ENCODE data around the gene ZBTB18. TPM values are rescaled to one million over a fixed set of nuclear protein-coding genes. Genes with fewer than 3 reads are reported as not detected.
"Not testable (repeated sequence)": the region's sequence is repeated elsewhere in the genome, so short reads cannot be mapped to it uniquely, and the experiment has no call there.

Gene ZBTB18
- total RNA-seq, 8 experiments from 2014 or later: 9.5 to 49.1 (median 39.2) TPM

DNA sequence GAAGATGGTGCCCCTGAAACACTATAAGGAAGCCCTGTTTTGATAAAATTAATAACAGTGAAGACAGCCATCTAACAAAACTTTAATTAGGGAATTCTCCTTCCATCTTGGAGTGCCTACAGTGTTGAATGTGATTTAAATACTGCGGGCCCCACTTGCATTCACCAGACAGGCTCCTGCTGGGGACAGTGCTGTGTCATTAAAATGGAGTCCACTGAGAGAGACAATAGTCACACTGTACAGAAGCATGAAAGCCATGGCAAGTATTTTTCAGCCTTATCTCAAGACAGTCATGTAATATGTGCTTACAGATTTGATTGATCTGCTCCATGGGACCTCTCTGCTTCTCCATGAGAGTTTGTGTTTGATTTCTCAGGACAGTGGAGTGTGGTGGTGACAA lies 29.7 kb upstream of the ZBTB18 start:
- Histone ChIP-seq H3K4me3 (no peak overlapping the region), H3K4me1 (replicated peaks in 1 of 2) (peaks cover 6 to 11% of the 10 kb centered on the region in 2 donors), H3K27ac (peak overlapping the region in 1 of 2 donors; percentile 14)
- peak in 4 of 8 experiments; percentile 55 to 70 (median 64) for ATAC-seq (replicated peaks in 6 of 8)
- in situ Hi-C loops (cut with MboI; ENCODE audit: low pct_unique_long_range_greater_than_20kb in 2 of 9, low sequenced_read_pairs in 9 of 9, unreplicated experiment in 9 of 9): no loop called here
- WGBS, 10 experiments: 22 to 100% (median 85%) methylated on average over 1 of the region's 1 CpG; no CpG with 5 or more reads in 2 of the 10 experiments

DNA sequence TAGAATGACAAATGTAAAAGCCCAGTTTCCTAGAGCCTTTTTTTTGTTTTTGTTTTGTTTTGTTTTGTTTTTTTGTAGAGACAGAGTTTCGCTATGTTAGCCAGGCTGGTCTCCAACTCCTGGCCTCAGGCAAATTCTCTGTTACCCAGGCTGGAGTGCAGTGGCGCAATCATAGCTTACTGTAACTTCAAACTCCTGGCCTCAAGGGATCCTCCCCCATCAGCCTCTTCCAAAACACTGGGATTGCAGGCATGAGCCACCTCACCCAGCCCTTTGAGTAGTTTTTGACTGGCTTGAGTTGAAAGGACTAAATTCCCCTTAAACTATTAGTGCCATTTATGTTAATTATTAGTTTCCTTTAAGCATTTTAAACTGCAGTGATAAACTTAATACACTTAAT lies 28.8 kb upstream of the ZBTB18 start:
- peak in 2 of 8 experiments; percentile 68 to 74 for ATAC-seq (replicated peaks in 6 of 8)
- 64 to 100% (median 95%) methylated on average over 2 of the region's 2 CpGs; no CpG with 5 or more reads in 4 of the 10 experiments for WGBS, 10 experiments
- H3K4me1 ChIP-seq (replicated peaks in 1 of 2): peaks cover 6 to 11% of the 10 kb centered on the region in 2 donors
- no peak overlapping the region for H3K4me3 ChIP-seq
- in situ Hi-C loops (cut with MboI; ENCODE audit: low pct_unique_long_range_greater_than_20kb in 2 of 9, low sequenced_read_pairs in 9 of 9, unreplicated experiment in 9 of 9): no loop called here
- H3K27ac ChIP-seq: no peak overlapping the region

- no peak for ATAC-seq (replicated peaks in 6 of 8)
- Histone ChIP-seq H3K4me3 (no peak overlapping the region), H3K27ac (no peak overlapping the region), H3K4me1 (replicated peaks in 1 of 2) (peaks cover 6 to 11% of the 10 kb centered on the region in 2 donors)
- in situ Hi-C loops (cut with MboI; ENCODE audit: low pct_unique_long_range_greater_than_20kb in 2 of 9, low sequenced_read_pairs in 9 of 9, unreplicated experiment in 9 of 9): no loop called here
- 38 to 100% (median 95%) methylated on average over 2 to 9 of the region's 9 CpGs; no CpG with 5 or more reads in 1 of the 10 experiments for WGBS, 10 experiments
These were observed 28.1 kb upstream of the ZBTB18 start for GRCh38 chr1:244022864-244023440.

GRCh38 chr1:244027491-244028145 lies 23.5 kb upstream of the ZBTB18 start:
- H3K4me1 ChIP-seq (replicated peaks in 1 of 2): no peaks in the 10 kb centered on the region
- in situ Hi-C loops (cut with MboI; ENCODE audit: low pct_unique_long_range_greater_than_20kb in 2 of 9, low sequenced_read_pairs in 9 of 9, unreplicated experiment in 9 of 9): no loop called here
- H3K27ac ChIP-seq: no peak overlapping the region
- peak in 1 of 8 experiments; percentile 91 for ATAC-seq (replicated peaks in 6 of 8)
- no peak overlapping the region for H3K4me3 ChIP-seq
- 20 to 100% (median 90%) methylated on average over 1 to 14 of the region's 17 CpGs; no CpG with 5 or more reads in 1 of the 10 experiments for WGBS, 10 experiments

- WGBS, 10 experiments: 48 to 100% (median 86%) methylated on average over 2 to 3 of the region's 3 CpGs; no CpG with 5 or more reads in 2 of the 10 experiments
- in situ Hi-C loops (cut with MboI; ENCODE audit: low pct_unique_long_range_greater_than_20kb in 2 of 9, low sequenced_read_pairs in 9 of 9, unreplicated experiment in 9 of 9): no loop called here
- no peak for ATAC-seq (replicated peaks in 6 of 8)
- Histone ChIP-seq H3K4me1 (replicated peaks in 1 of 2) (no peaks in the 10 kb centered on the region), H3K4me3 (no peak overlapping the region), H3K27ac (no peak overlapping the region)
These were observed 22.4 kb upstream of the ZBTB18 start for GRCh38 chr1:244028701-244029100.

DNA sequence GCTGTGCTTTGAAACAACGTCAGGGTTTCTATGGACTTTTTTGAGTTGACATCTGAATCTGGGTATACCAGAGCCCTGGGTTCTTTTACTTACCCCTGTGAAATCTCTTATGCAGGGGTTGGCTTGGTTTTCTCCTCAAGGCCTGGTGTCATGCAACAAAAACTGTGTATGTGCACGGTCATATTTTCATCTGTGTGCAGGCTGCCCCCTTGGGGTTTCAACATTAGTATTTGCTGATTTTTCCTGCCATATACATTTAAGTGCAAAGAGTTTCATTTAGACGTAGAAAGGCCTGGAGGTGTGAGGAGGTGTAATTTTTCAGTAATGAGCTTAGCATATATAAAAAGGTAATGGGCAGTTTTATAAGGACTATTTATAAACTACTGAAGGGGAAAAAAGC lies 22.0 kb upstream of the ZBTB18 start:
- Histone ChIP-seq H3K4me1 (replicated peaks in 1 of 2) (no peaks in the 10 kb centered on the region), H3K4me3 (no peak overlapping the region), H3K27ac (no peak overlapping the region)
- no peak for ATAC-seq (replicated peaks in 6 of 8)
- 25 to 92% (median 80%) methylated on average over 1 to 3 of the region's 3 CpGs; no CpG with 5 or more reads in 1 of the 10 experiments for WGBS, 10 experiments
- in situ Hi-C loops (cut with MboI; ENCODE audit: low pct_unique_long_range_greater_than_20kb in 2 of 9, low sequenced_read_pairs in 9 of 9, unreplicated experiment in 9 of 9): no loop called here

- Histone ChIP-seq H3K4me1 (replicated peaks in 1 of 2) (no peaks in the 10 kb centered on the region), H3K27ac (no peak overlapping the region), H3K4me3 (no peak overlapping the region)
- no peak for ATAC-seq (replicated peaks in 6 of 8)
- in situ Hi-C loops (cut with MboI; ENCODE audit: low pct_unique_long_range_greater_than_20kb in 2 of 9, low sequenced_read_pairs in 9 of 9, unreplicated experiment in 9 of 9): no loop called here
- WGBS, 10 experiments: 0 to 93% (median 82%) methylated on average over 1 to 11 of the region's 13 CpGs; no CpG with 5 or more reads in 1 of the 10 experiments
These were observed 20.5 kb upstream of the ZBTB18 start for GRCh38 chr1:244030481-244031040.

GRCh38 chr1:244035358-244035757 lies 15.7 kb upstream of the ZBTB18 start:
- Histone ChIP-seq H3K4me1 (replicated peaks in 1 of 2) (peaks cover 6 to 24% of the 10 kb centered on the region in 2 donors), H3K4me3 (no peak overlapping the region), H3K27ac (no peak overlapping the region)
- ATAC-seq (replicated peaks in 6 of 8): no peak
- WGBS, 10 experiments: 60 to 100% (median 91%) methylated on average over 1 to 11 of the region's 11 CpGs
- in situ Hi-C loops (cut with MboI; ENCODE audit: low pct_unique_long_range_greater_than_20kb in 2 of 9, low sequenced_read_pairs in 9 of 9, unreplicated experiment in 9 of 9): no loop called here

DNA sequence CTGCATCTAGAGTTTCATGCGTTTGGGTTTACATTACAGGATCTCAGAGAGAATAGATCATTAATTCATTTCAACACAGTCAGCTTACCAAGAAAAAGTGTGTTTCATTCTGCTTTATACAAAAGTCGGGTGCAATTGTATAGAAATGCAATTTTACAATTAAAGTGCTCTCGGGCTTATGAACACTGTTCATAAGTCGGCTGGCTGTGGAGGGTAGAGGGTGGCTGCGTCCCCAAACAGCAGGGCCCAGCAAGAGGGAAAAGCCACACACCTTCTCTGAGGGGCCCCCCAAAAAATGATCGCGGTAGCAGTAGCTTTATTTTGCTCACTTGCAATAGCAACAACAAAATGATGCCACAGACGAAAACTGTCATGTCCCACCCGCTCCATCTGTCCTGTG lies 13.8 kb upstream of the ZBTB18 start:
- in situ Hi-C loops (cut with MboI; ENCODE audit: low pct_unique_long_range_greater_than_20kb in 2 of 9, low sequenced_read_pairs in 9 of 9, unreplicated experiment in 9 of 9): no loop called here
- WGBS, 10 experiments: 53 to 94% (median 86%) methylated on average over 2 to 9 of the region's 9 CpGs
- no peak overlapping the region for H3K4me3 ChIP-seq
- H3K27ac ChIP-seq: no peak overlapping the region
- no peak for ATAC-seq (replicated peaks in 6 of 8)
- H3K4me1 ChIP-seq (replicated peaks in 1 of 2): peaks cover 9 to 27% of the 10 kb centered on the region in 2 donors

DNA sequence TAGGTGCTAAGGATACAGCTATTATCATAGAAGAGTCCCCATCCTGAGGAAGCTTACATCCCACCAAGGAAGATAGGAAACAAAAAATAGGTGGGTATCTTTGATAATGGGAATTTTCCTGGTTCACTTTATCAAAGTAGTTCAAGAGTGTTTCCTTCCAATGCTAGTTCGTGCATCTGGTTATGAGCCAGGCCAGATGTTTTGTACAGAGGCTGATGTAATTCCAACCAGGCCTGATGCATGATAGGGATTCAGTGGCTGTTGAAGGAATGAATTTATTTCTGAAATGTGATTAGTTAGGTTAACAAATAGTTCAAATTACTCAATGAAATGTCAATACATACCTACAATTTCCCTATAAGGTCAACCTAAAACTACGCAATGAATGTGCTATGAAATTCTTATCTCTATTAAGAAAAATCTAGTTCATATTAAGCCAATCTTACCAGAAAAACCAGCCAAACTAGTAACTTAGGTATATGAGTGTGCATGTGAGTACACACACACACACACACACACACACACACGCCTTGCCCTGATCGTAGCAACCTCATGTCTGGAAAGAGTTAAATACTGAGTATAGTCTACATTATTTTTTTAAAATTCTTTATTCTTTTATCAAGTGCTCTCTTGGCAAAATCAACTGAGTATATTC lies 9.5 kb upstream of the ZBTB18 start:
- WGBS, 10 experiments: 71 to 100% (median 99%) methylated on average over 1 to 4 of the region's 4 CpGs; no CpG with 5 or more reads in 2 of the 10 experiments
- no peak overlapping the region for H3K4me3 ChIP-seq
- in situ Hi-C loops (cut with MboI; ENCODE audit: low pct_unique_long_range_greater_than_20kb in 2 of 9, low sequenced_read_pairs in 9 of 9, unreplicated experiment in 9 of 9): no loop called here
- H3K27ac ChIP-seq: no peak overlapping the region
- H3K4me1 ChIP-seq (replicated peaks in 1 of 2): peaks cover 15 to 31% of the 10 kb centered on the region in 2 donors
- no peak for ATAC-seq (replicated peaks in 6 of 8)

GRCh38 chr1:244042293-244042692 lies 8.8 kb upstream of the ZBTB18 start:
- 60 to 100% (median 79%) methylated on average over 1 to 3 of the region's 3 CpGs; no CpG with 5 or more reads in 2 of the 10 experiments for WGBS, 10 experiments
- in situ Hi-C loops (cut with MboI; ENCODE audit: low pct_unique_long_range_greater_than_20kb in 2 of 9, low sequenced_read_pairs in 9 of 9, unreplicated experiment in 9 of 9): no loop called here
- H3K4me3 ChIP-seq: no peak overlapping the region
- peaks cover 14 to 29% of the 10 kb centered on the region in 2 donors for H3K4me1 ChIP-seq (replicated peaks in 1 of 2)
- H3K27ac ChIP-seq: no peak overlapping the region
- peak in 3 of 8 experiments; percentile 42 to 57 (median 48) for ATAC-seq (replicated peaks in 6 of 8)

DNA sequence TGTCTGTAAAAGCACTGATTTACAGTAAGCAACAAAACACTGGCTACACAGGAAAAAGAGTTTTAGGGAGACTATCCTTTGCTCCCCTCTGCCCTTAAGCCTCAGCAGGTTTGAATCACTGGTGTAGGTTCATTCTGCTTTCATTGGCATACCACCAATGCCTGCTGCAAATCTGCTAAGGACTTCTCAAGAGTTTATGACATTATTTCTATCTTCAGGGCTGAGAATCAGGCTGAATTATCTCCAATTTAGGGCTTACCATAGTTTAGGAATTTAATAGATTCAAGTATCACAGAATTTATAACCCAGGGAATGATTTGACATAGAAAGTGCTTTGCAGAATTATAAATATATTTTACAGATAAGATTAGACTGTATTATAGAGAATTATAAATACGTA lies 6.7 kb upstream of the ZBTB18 start:
- ATAC-seq (replicated peaks in 6 of 8): no peak

GRCh38 chr1:244046254-244046653 lies 4.8 kb upstream of the ZBTB18 start:
- peaks cover 11 to 12% of the 10 kb centered on the region in 2 donors for H3K4me1 ChIP-seq (replicated peaks in 1 of 2)
- 80 to 100% (median 100%) methylated on average over 1 of the region's 1 CpG; no CpG with 5 or more reads in 2 of the 10 experiments for WGBS, 10 experiments
- ATAC-seq (replicated peaks in 6 of 8); H3K4me3 ChIP-seq; H3K27ac ChIP-seq; in situ Hi-C loops (cut with MboI; ENCODE audit: low pct_unique_long_range_greater_than_20kb in 2 of 9, low sequenced_read_pairs in 9 of 9, unreplicated experiment in 9 of 9): not testable (repeated sequence)

More for the DNA sequence above, 6.7 kb upstream of the ZBTB18 start:
- peaks cover 12 to 17% of the 10 kb centered on the region in 2 donors for H3K4me1 ChIP-seq (replicated peaks in 1 of 2)
- H3K4me3 ChIP-seq: no peak overlapping the region
- no peak overlapping the region for H3K27ac ChIP-seq
- WGBS, 10 experiments: 0 to 100% (median 8%) methylated on average over 1 of the region's 1 CpG; no CpG with 5 or more reads in 2 of the 10 experiments
- in situ Hi-C loops (cut with MboI; ENCODE audit: low pct_unique_long_range_greater_than_20kb in 2 of 9, low sequenced_read_pairs in 9 of 9, unreplicated experiment in 9 of 9): no loop called here
